ENCODE data around the gene NEU2.

DNA sequence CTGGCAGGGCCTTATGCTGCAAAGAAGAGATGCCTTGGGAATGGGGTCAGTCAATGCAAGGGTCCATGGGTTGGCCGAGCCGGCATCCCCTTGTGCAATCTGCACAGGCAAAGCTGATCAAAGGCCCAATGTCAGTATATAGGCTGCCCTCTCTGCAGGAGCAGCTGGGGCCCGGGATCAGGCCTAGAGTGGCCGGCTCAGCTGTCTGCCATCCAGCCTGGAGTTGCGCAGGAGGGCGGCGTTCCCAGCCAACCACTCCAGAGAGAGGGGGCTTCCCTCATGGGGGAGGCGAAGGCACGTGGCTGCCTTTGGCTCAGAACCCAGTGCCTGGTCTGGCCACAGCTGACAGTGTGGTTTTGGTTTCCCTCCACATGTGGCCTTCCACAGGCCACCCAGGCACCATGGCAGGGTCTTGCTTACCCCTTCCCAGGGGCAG, 31.5 kb downstream of the NEU2 start:
- TF ChIP-seq, protein P1, sequence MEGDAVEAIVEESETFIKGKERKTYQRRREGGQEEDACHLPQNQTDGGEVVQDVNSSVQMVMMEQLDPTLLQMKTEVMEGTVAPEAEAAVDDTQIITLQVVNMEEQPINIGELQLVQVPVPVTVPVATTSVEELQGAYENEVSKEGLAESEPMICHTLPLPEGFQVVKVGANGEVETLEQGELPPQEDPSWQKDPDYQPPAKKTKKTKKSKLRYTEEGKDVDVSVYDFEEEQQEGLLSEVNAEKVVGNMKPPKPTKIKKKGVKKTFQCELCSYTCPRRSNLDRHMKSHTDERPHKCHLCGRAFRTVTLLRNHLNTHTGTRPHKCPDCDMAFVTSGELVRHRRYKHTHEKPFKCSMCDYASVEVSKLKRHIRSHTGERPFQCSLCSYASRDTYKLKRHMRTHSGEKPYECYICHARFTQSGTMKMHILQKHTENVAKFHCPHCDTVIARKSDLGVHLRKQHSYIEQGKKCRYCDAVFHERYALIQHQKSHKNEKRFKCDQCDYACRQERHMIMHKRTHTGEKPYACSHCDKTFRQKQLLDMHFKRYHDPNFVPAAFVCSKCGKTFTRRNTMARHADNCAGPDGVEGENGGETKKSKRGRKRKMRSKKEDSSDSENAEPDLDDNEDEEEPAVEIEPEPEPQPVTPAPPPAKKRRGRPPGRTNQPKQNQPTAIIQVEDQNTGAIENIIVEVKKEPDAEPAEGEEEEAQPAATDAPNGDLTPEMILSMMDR (IDR thresholded peaks at IDR 0.05; ENCODE audit: low read length): no peak
- no peak for TF ChIP-seq EZH2phosphoT487 (IDR thresholded peaks at IDR 0.05; ENCODE audit: low read length)
